HuH-7.5 (cell line): ENCODE results near the gene RAD51B.
"Not testable (repeated sequence)": the region's sequence is repeated elsewhere in the genome, so short reads cannot be mapped to it uniquely, and the experiment has no call there.

Source experiments
- DNase-seq: peaks from one replicate; pipeline ENCODE4 v3.0.0; 2011; ENCODE audit warnings: low spot score

The RAD51B gene

GRCh38 chr14:67950386-67950785, 130.8 kb downstream of the RAD51B start:
- no peak for DNase-seq

- DNase-seq: no peak
Measured at GRCh38 chr14:67951529-67952135, 132.1 kb downstream of the RAD51B start.

- DNase-seq: no peak
Measured at GRCh38 chr14:67952381-67952780, 132.8 kb downstream of the RAD51B start.

- no peak for DNase-seq
Measured at GRCh38 chr14:67952786-67953185, 133.2 kb downstream of the RAD51B start.

GRCh38 chr14:67955261-67955660, 135.7 kb downstream of the RAD51B start:
- DNase-seq: no peak

GRCh38 chr14:67957946-67958345, 138.4 kb downstream of the RAD51B start:
- no peak for DNase-seq

- no peak for DNase-seq
Measured at GRCh38 chr14:67961676-67962075, 142.1 kb downstream of the RAD51B start.

GRCh38 chr14:67962215-67962644, 142.7 kb downstream of the RAD51B start:
- DNase-seq: no peak

- no peak for DNase-seq
Measured at GRCh38 chr14:67963545-67963944, 144.0 kb downstream of the RAD51B start.

- DNase-seq: peak; percentile 8
Measured at GRCh38 chr14:67963960-67964812, 144.6 kb downstream of the RAD51B start.

GRCh38 chr14:67965696-67966095, 146.1 kb downstream of the RAD51B start:
- no peak for DNase-seq

GRCh38 chr14:67967206-67967605, 147.6 kb downstream of the RAD51B start:
- DNase-seq: no peak

- not testable (repeated sequence) for DNase-seq
Measured at GRCh38 chr14:67967970-67968369, 148.4 kb downstream of the RAD51B start.

- DNase-seq: no peak
Measured at GRCh38 chr14:67970923-67971322, 151.3 kb downstream of the RAD51B start.

- DNase-seq: no peak
Measured at GRCh38 chr14:67971627-67972625, 152.3 kb downstream of the RAD51B start.

- DNase-seq: no peak
Measured at GRCh38 chr14:67973436-67973835, 153.9 kb downstream of the RAD51B start.

- no peak for DNase-seq
Measured at GRCh38 chr14:67975470-67975869, 155.9 kb downstream of the RAD51B start.

- DNase-seq: no peak
Measured at GRCh38 chr14:67977434-67978034, 158.0 kb downstream of the RAD51B start.

GRCh38 chr14:67978749-67979148, 159.2 kb downstream of the RAD51B start:
- DNase-seq: no peak

- no peak for DNase-seq
Measured at GRCh38 chr14:67982711-67983608, 163.4 kb downstream of the RAD51B start.

GRCh38 chr14:67984274-67984673, 164.7 kb downstream of the RAD51B start:
- no peak for DNase-seq
